Breast epithelium (tissue), 4 donors: ENCODE data around the gene ADAMTSL4. TPM values are rescaled to one million over a fixed set of nuclear protein-coding genes. Genes with fewer than 3 reads are reported as not detected.
"Not testable (repeated sequence)": the region's sequence is repeated elsewhere in the genome, so short reads cannot be mapped to it uniquely, and the experiment has no call there.

Experiments used
- DNase-seq, 2 donors: peaks; one replicate each; pipeline ENCODE4 v3.0.0-alpha.2; 2019; ENCODE audit warnings: low spot score in 2 of 2
- H3K27ac ChIP-seq, 2 donors: fragments of 200-600 bp; sonication (generic) in 1 of 2; one replicate each; pipeline ENCODE4 v1.5.1; 2016 to 2019; ENCODE audit warnings: mild to moderate bottlenecking in 1 of 2
- H3K27me3 ChIP-seq, 2 donors: fragments of 200-600 bp; sonication (generic) in 1 of 2; one replicate each; pipeline versions ENCODE4 v1.5.1 to v1.6.0; 2017 to 2019; ENCODE audit warnings: control low read depth in 1 of 2, mild to moderate bottlenecking in 1 of 2
- H3K36me3 ChIP-seq: fragments of 200-600 bp; one replicate; pipeline ENCODE4 v1.5.1; 2019
- H3K4me1 ChIP-seq, 2 donors: fragments of 200-600 bp; sonication (generic); one replicate each; pipeline ENCODE4 v1.5.1; 2016 to 2019; ENCODE audit warnings: control low read depth in 1 of 2
- H3K4me3 ChIP-seq, 3 donors: fragments of 200-600 bp; sonication (generic); 1 replicate in 2 of 3; 2 replicates in 1 of 3; pipeline ENCODE4 v1.5.1; 2016 to 2019; ENCODE audit warnings: mild to moderate bottlenecking in 3 of 3, moderate library complexity in 2 of 3
- H3K9me3 ChIP-seq, 2 donors: fragments of 200-600 bp; sonication (generic) in 1 of 2; one replicate each; pipeline ENCODE4 v1.5.1; 2016 to 2019; ENCODE audit warnings: control low read depth in 1 of 2
- POLR2A ChIP-seq: fragments of 450-650 bp; IDR thresholded peaks from one replicate; pipeline ENCODE4 v1.6.1; 2016; ENCODE audit warnings: antibody characterized with exemption, mild to moderate bottlenecking, moderate library complexity
- POLR2AphosphoS5 ChIP-seq, 3 donors: sonication (generic); formaldehyde crosslinking; IDR thresholded peaks; one replicate each; pipeline ENCODE4 v1.6.1; 2017; ENCODE audit warnings: antibody characterized with exemption in 3 of 3
- intact Hi-C: fragments of 100-400 bp; cut with DNase I; formaldehyde crosslinking; loops from one replicate; pipeline ENCODE4 v1.15.1; 2023; ENCODE audit warnings: low total_unique reads
- total RNA-seq, 3 donors: library from RNA; depleted of rRNA; stranded (reverse); fragments of >200 nt; gene quantifications; one replicate each; pipeline ENCODE4 v1.1.0, GENCODE V29; 2016
- TF ChIP-seq, protein P1 (sequence below), 3 donors: fragments of 450-650 bp; IDR thresholded peaks; one replicate each; pipeline ENCODE4 v1.5.1; 2016 to 2017; ENCODE audit warnings: antibody characterized with exemption in 3 of 3, mild to moderate bottlenecking in 3 of 3, moderate library complexity in 3 of 3

The ADAMTSL4 gene
- total RNA-seq, 3 donors from 2014 or later: 11.3 to 31.8 (median 30.2) TPM

GRCh38 chr1:150596976-150597375, 47.8 kb downstream of the ADAMTSL4 start:
- intact Hi-C loops: no loop called here
- TF ChIP-seq POLR2A (no peak), POLR2AphosphoS5 (IDR thresholded peaks at IDR 0.05) (no peak)
- TF ChIP-seq, protein P1, sequence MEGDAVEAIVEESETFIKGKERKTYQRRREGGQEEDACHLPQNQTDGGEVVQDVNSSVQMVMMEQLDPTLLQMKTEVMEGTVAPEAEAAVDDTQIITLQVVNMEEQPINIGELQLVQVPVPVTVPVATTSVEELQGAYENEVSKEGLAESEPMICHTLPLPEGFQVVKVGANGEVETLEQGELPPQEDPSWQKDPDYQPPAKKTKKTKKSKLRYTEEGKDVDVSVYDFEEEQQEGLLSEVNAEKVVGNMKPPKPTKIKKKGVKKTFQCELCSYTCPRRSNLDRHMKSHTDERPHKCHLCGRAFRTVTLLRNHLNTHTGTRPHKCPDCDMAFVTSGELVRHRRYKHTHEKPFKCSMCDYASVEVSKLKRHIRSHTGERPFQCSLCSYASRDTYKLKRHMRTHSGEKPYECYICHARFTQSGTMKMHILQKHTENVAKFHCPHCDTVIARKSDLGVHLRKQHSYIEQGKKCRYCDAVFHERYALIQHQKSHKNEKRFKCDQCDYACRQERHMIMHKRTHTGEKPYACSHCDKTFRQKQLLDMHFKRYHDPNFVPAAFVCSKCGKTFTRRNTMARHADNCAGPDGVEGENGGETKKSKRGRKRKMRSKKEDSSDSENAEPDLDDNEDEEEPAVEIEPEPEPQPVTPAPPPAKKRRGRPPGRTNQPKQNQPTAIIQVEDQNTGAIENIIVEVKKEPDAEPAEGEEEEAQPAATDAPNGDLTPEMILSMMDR (IDR thresholded peaks at IDR 0.05): no peak

GRCh38 chr1:150598346-150598745, 49.1 kb downstream of the ADAMTSL4 start:
- H3K4me3 ChIP-seq, H3K27ac ChIP-seq, H3K36me3 ChIP-seq, H3K4me1 ChIP-seq, H3K27me3 ChIP-seq, intact Hi-C loops, H3K9me3 ChIP-seq, DNase-seq: not testable (repeated sequence)

More at GRCh38 chr1:150596976-150597375, 47.8 kb downstream of the ADAMTSL4 start:
- Histone ChIP-seq H3K4me1 (no peaks in the 10 kb centered on the region), H3K36me3 (no peaks in the 10 kb centered on the region), H3K4me3 (no peak overlapping the region), H3K9me3 (no peaks in the 10 kb centered on the region), H3K27ac (no peak overlapping the region), H3K27me3 (no peaks in the 10 kb centered on the region)
- no peak for DNase-seq

GRCh38 chr1:150601540-150601939, 52.3 kb downstream of the ADAMTSL4 start:
- Histone ChIP-seq H3K36me3 (no peaks in the 10 kb centered on the region), H3K27ac (no peak overlapping the region), H3K4me1 (peaks cover 0 to 5% of the 10 kb centered on the region in 2 donors), H3K27me3 (no peaks in the 10 kb centered on the region), H3K4me3 (no peak overlapping the region), H3K9me3 (no peaks in the 10 kb centered on the region)
- DNase-seq: no peak
- intact Hi-C loops: no loop called here
- TF ChIP-seq POLR2A: no peak

DNA sequence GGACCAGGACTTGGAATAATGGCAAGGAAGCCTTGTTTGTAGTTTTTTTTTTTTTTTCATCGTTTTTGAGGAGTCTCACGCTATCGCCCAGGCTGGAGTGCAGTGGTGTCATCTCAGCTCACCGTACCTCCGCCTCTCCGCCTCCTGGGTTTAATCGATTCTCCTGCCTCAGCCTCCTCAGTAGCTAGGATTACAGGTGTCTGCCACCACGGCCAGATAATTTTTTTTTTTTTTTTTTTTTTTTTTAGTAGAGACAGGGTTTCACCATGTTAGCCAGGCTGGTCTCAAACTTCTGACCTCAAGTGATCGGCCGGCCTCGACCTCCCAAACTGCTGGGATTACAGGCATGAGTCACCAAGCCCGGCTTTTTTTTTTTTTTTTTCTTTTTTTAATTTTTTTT, 53.2 kb downstream of the ADAMTSL4 start:
- H3K27ac ChIP-seq, DNase-seq, H3K9me3 ChIP-seq, H3K4me3 ChIP-seq, H3K27me3 ChIP-seq, H3K36me3 ChIP-seq, intact Hi-C loops, H3K4me1 ChIP-seq: not testable (repeated sequence)

DNA sequence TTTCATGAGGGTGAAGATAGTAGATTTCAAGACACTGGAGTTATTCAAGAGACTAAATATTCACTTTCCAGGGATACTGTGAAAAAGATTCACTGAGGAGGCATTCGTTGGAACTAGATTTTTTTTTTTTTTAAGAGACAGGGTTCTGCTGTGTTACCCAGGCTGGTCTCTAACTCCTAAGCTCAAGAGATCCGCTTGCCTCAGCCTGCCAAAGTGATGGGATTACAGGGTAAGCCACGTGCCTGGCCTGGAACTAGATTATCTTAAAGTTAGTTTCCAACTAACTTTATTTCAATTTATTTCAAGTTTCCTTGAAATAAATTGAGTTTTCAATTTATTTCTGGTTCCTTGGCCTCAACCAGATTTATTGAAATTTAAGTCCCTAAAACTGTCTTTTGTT, 54.5 kb downstream of the ADAMTSL4 start:
- Histone ChIP-seq H3K27ac (peak overlapping the region; percentile 93), H3K27me3 (no peaks in the 10 kb centered on the region), H3K4me3 (no peak overlapping the region), H3K36me3 (no peaks in the 10 kb centered on the region), H3K4me1 (peaks cover 0 to 5% of the 10 kb centered on the region in 2 donors), H3K9me3 (no peaks in the 10 kb centered on the region)
- DNase-seq: no peak
- TF ChIP-seq POLR2AphosphoS5 (IDR thresholded peaks at IDR 0.05) (no peak), POLR2A (no peak)
- TF ChIP-seq, protein P1 (IDR thresholded peaks at IDR 0.05): no peak
- intact Hi-C loops: no loop called here

DNA sequence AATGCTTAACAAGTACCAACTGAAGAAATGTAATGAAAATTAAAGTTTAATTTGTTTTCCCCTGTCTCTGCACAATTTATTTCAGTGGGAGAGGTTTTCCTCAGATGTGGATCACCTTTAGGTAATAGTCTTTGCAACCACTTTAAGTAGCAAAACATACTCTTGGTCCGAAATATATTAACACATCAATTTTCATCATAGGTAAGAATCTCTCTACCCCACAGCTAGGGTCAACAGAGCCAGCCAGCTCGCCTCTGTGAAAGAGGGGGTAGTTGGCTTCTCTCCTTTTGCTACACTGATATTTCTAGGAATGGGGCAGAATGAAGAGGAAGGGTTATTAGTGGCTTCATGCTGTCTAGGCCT, 55.0 kb downstream of the ADAMTSL4 start:
- intact Hi-C loops: no loop called here
- H3K9me3 ChIP-seq: no peaks in the 10 kb centered on the region
- TF ChIP-seq POLR2AphosphoS5 (IDR thresholded peaks at IDR 0.05) (no peak), POLR2A (no peak)
- TF ChIP-seq, protein P1 (IDR thresholded peaks at IDR 0.05): no peak

DNA sequence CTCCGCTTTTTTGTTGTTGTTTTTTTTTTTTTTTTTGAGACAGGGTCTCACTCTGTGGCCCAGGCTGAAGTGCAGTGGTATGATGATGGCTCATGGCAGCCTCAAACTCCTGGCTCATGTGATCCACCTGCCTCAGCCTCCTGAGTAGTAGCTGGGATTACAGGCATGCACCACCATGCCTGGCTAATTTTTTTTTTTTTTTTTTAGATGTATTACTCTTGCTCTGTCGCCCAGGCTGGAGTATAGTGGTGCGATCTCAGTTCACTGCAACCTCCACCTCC, 56.2 kb downstream of the ADAMTSL4 start:
- intact Hi-C loops, H3K36me3 ChIP-seq: not testable (repeated sequence)
- H3K27ac ChIP-seq: peak overlapping the region; percentile 93

More for the DNA sequence above, 55.0 kb downstream of the ADAMTSL4 start:
- Histone ChIP-seq H3K27me3 (no peaks in the 10 kb centered on the region), H3K27ac (peak overlapping the region; percentile 93), H3K4me1 (peaks cover 0 to 5% of the 10 kb centered on the region in 2 donors), H3K4me3 (no peak overlapping the region), H3K36me3 (no peaks in the 10 kb centered on the region)
- no peak for DNase-seq

More for the DNA sequence above, 56.2 kb downstream of the ADAMTSL4 start:
- not testable (repeated sequence) for H3K9me3 ChIP-seq, H3K27me3 ChIP-seq, H3K4me3 ChIP-seq, DNase-seq, H3K4me1 ChIP-seq
